Upper lobe of right lung (tissue), 1 donor: ENCODE measurements around the gene GPATCH2. TPM values are rescaled to one million over a fixed set of nuclear protein-coding genes. Genes with fewer than 3 reads are reported as not detected.

Source experiments
- ATAC-seq: fragments of 200-7000 bp; cut with Tn5 transposase; one replicate; pipeline ENCODE4 v1.9.1; 2020; ENCODE audit warnings: mild to moderate bottlenecking, moderate library complexity
- DNase-seq: peaks from one replicate; pipeline ENCODE4 v3.0.0-alpha.2; 2020
- H3K27ac ChIP-seq: fragments of 200-600 bp; one replicate; pipeline ENCODE4 v1.8.0; 2022
- H3K27me3 ChIP-seq: fragments of 200-600 bp; one replicate; pipeline ENCODE4 v1.8.0; 2022; ENCODE audit warnings: mild to moderate bottlenecking
- H3K36me3 ChIP-seq: fragments of 200-600 bp; one replicate; pipeline ENCODE4 v1.8.0; 2022
- H3K4me1 ChIP-seq: fragments of 200-600 bp; one replicate; pipeline ENCODE4 v1.8.0; 2022
- H3K4me3 ChIP-seq: fragments of 200-600 bp; one replicate; pipeline ENCODE4 v1.8.0; 2022; ENCODE audit warnings: mild to moderate bottlenecking
- H3K9me3 ChIP-seq: fragments of 200-600 bp; one replicate; pipeline ENCODE4 v1.8.0; 2022
- CTCF ChIP-seq: fragments of 200-600 bp; IDR thresholded peaks from one replicate; pipeline ENCODE4 v1.8.0; 2022; ENCODE audit warnings: antibody characterized with exemption
- intact Hi-C: fragments of 100-400 bp; cut with DNase I; formaldehyde crosslinking; loops from one replicate; pipeline ENCODE4 v1.11.0; 2022
- total RNA-seq: library from RNA; stranded (reverse); fragmentation: NEBNext Ultra II Directional; extraction: Animal tissue kit (Norgen Biotek cat#: 25700); gene quantifications from one replicate; pipeline ENCODE4 v1.2.1, GENCODE V29; 2021
- donor health status: DM: no; HTN: yes; CAD: no; lungs with severe emphysema.

GPATCH2 gene
- total RNA-seq, 1 donor from 2014 or later = 11.3 TPM

- no peak overlapping the region for H3K4me3 ChIP-seq
- DNase-seq (no peak), ATAC-seq (no peak)
- no peaks in the 10 kb centered on the region for H3K4me1 ChIP-seq
- no peaks in the 10 kb centered on the region for H3K27me3 ChIP-seq
- H3K9me3 ChIP-seq = no peaks in the 10 kb centered on the region
- H3K36me3 ChIP-seq = no peaks in the 10 kb centered on the region
- H3K27ac ChIP-seq = no peak overlapping the region
- intact Hi-C loops = no loop called here
- no peak for TF ChIP-seq CTCF
Observed at GRCh38 chr1:217478450-217478849, 152.4 kb downstream of the GPATCH2 start.

- H3K27me3 ChIP-seq = no peaks in the 10 kb centered on the region
- no peak overlapping the region for H3K4me3 ChIP-seq
- no peak for TF ChIP-seq CTCF
- ATAC-seq = no peak
- no peak overlapping the region for H3K27ac ChIP-seq
- H3K36me3 ChIP-seq = no peaks in the 10 kb centered on the region
- intact Hi-C loops = no loop called here
- H3K4me1 ChIP-seq = no peaks in the 10 kb centered on the region
- no peaks in the 10 kb centered on the region for H3K9me3 ChIP-seq
- no peak for DNase-seq
Observed at GRCh38 chr1:217472915-217473314, 158.0 kb downstream of the GPATCH2 start.

GRCh38 chr1:217471403-217471802, 159.5 kb downstream of the GPATCH2 start:
- Histone ChIP-seq H3K9me3 (no peaks in the 10 kb centered on the region), H3K27me3 (no peaks in the 10 kb centered on the region), H3K4me3 (no peak overlapping the region), H3K4me1 (no peaks in the 10 kb centered on the region), H3K27ac (no peak overlapping the region), H3K36me3 (no peaks in the 10 kb centered on the region)
- intact Hi-C loops = no loop called here
- ATAC-seq (no peak), DNase-seq (no peak)
- no peak for TF ChIP-seq CTCF

GRCh38 chr1:217469983-217470382, 160.9 kb downstream of the GPATCH2 start:
- intact Hi-C loops = no loop called here
- no peak for ATAC-seq
- H3K9me3 ChIP-seq = peaks cover 4% of the 10 kb centered on the region

GRCh38 chr1:217465102-217465501, 165.8 kb downstream of the GPATCH2 start:
- DNase-seq (no peak), ATAC-seq (no peak)
- no peak for TF ChIP-seq CTCF
- Histone ChIP-seq H3K4me3 (no peak overlapping the region), H3K9me3 (peaks cover 4% of the 10 kb centered on the region), H3K27me3 (no peaks in the 10 kb centered on the region), H3K4me1 (no peaks in the 10 kb centered on the region), H3K36me3 (no peaks in the 10 kb centered on the region), H3K27ac (no peak overlapping the region)
- intact Hi-C loops = no loop called here

More at GRCh38 chr1:217469983-217470382, 160.9 kb downstream of the GPATCH2 start:
- no peak overlapping the region for H3K4me3 ChIP-seq
- TF ChIP-seq CTCF = no peak
- H3K36me3 ChIP-seq = no peaks in the 10 kb centered on the region
- no peak overlapping the region for H3K27ac ChIP-seq
- no peak for DNase-seq
- H3K27me3 ChIP-seq = no peaks in the 10 kb centered on the region
- no peaks in the 10 kb centered on the region for H3K4me1 ChIP-seq

GRCh38 chr1:217462666-217463065, 168.2 kb downstream of the GPATCH2 start:
- H3K36me3 ChIP-seq = no peaks in the 10 kb centered on the region
- H3K27me3 ChIP-seq = no peaks in the 10 kb centered on the region
- TF ChIP-seq CTCF = no peak
- peaks cover 4% of the 10 kb centered on the region for H3K9me3 ChIP-seq
- no peak for DNase-seq
- H3K27ac ChIP-seq = no peak overlapping the region
- no peaks in the 10 kb centered on the region for H3K4me1 ChIP-seq
- ATAC-seq = no peak
- intact Hi-C loops = no loop called here
- no peak overlapping the region for H3K4me3 ChIP-seq
